NCI-H345 treated with DMSO at 0.1 percent for 48 hours (cell line): ENCODE data around the gene COMP.

Experiments
- DNase-seq: peaks from one replicate; lab custom pipeline; 2025; ENCODE audit not compliant: unreplicated experiment; lab: John Stamatoyannopoulos, UW

COMP gene

DNA sequence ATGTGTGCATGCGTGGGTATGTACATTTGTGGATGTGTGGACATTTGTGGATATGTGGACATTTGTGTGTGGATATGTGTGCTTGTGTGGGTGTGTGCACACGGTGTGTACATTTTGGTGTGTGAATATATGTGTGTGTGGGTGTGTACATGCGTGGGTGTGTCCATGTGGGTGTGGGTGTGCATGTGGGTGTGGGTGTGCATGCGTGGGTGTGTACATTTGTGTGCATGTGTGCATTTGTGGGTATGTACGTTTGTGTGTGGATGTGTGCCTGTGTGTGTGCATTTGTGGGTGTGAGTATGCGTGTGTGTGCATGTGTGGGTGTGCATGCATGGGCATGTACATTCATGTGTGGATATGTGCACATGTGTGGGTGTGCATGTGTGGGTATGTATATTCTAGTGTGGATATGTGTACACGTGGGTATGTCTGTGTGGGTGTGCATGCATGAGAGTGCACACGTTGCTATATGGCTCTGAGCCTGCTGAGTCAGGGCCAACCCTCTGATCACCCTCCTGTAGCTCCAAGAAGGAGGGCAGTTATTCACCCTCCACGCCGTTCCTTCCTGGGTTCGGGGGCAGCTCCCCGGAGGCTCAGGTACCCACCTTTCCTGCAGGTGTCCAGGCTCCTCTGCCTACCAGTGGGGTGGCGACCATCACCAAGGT is 20.3 kb downstream of the COMP start:
- no peak for DNase-seq

DNA sequence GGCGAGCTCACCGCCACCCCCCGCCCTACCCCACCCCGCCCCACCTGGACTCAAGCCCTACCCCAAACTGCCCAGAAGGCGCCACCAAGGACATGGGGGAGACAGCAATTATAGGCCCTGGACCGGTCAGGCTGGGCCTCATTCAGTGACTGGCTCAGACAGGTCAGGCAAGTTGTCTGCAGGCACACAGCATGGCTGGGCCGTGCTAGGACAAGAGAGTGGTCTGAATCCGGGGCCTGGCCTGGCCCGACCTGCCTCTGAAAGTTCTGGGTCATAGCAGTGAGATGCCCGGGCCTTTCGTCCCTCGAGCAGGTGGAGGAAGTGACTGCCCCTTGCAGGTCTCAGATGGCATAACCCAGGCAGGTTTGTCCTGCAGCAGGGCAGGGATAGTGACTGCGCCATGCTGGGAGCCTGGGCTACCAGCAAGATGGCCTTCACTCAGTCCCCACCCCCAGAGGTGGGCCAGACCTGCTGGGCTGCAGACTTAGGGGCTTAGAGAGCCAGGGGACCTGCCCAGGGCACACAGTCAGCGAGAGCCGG is 21.0 kb downstream of the COMP start:
- DNase-seq: no peak

DNA sequence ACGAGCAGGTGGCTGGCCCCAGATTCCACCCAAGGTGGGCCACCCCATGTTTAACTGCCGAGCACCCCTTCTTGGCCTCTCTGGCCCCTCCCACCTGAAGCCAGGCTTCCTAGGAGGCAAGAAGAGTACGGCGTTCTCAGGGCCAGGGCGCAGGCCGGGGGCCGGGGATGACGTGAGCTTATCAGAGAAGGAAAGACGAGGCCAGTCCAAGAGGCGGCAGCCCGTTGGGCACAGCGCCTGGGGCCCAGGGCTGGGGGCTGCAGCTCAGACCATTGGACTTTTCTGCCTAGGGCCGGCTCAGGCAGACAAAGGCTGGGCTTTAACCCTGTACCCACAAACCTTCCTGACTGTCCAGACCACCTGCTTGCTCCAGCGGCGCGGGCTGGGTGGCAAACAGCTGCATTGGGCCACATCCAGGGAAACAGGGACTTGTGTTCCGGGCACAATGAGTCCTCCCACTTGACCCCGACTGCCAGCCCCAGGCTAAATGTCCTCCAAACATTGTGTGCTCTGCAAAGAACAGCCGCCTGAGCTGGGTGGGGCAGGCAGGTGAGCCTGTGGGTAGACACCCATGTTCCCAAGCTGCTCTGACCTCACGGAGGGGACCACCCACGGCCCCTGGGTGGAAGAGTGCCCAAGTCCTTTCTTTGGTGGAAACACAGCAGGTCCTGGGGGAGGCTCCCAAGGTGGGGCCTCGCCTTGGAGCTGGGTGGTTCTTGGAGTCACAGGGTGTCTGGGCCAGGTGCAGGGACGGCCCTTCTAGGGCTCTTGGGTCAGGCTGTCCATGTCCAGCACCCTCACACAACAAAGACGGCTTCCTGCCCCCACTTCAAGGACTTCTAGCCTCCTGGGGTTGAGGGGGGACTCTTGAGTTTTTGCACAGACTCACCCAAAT is 21.9 kb downstream of the COMP start:
- no peak for DNase-seq

DNA sequence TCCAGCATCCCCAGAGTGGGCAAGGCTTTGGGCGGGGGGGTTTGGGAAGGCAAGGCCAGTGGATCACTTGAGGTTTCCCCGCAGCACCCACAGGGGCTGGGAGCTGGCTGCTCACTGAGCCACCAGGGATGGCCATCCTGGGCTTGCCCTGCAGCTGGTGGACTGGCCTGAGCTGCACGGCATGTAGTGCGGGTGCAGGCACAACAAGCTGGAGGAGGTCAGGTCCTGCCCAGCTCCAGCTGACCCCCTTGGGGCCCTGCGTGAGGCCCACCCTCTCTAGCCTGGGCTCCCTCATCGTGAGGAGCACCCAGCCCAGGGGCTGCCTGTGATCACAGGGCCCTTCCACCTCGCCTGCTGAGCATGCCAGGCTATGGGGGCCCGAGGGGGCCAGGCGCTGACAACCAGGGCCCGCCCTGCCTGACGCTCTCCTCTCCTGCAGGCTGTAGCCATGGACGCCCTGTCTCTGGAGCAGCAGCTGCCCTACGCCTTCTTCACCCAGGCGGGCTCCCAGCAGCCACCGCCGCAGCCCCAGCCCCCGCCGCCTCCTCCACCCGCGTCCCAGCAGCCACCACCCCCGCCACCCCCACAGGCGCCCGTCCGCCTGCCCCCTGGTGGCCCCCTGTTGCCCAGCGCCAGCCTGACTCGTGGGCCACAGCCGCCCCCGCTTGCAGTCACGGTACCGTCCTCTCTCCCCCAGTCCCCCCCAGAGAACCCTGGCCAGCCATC is 22.9 kb downstream of the COMP start:
- no peak for DNase-seq

DNA sequence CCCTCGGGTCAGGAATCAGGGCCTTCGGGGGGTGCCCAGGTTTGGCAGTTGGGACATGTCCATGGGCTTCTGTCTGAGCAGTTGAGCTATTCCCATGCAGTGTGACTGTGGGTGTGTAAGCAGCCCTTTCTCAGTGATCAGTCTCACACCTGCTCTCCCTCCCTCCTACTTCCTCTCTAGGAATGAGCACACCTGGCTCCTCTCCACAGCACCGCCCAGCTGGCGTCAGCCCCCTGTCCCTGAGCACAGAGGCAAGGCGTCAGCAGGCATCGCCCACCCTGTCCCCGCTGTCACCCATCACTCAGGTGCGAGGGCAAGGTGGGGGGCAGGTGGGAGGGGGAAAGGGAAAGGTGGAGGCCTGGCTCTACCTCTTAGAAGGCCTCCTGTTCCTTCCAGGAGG is 25.9 kb downstream of the COMP start:
- peak; percentile 12 for DNase-seq

DNA sequence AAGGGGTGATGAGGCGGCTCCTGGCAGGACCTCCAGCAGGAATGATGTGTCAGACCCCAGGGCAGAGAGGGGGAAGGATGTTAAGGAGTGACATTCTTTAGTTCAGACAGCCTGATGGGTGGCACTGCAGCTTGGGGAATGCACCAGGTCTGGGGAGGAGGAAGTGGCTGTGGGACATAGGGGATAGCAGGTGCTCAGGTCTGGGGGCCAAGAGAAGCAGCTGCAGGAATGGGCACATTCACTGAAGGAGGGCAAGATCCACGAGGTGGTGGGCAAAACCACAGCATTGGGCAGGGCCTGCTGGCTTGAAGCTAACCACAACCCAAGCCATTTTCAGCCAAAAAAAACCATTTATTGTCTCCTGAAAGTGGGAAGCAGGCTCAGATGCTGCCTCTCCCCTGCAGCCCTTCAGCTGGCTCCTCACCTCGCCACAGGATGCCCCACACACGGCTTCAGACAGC is 26.5 kb downstream of the COMP start:
- DNase-seq: no peak

DNA sequence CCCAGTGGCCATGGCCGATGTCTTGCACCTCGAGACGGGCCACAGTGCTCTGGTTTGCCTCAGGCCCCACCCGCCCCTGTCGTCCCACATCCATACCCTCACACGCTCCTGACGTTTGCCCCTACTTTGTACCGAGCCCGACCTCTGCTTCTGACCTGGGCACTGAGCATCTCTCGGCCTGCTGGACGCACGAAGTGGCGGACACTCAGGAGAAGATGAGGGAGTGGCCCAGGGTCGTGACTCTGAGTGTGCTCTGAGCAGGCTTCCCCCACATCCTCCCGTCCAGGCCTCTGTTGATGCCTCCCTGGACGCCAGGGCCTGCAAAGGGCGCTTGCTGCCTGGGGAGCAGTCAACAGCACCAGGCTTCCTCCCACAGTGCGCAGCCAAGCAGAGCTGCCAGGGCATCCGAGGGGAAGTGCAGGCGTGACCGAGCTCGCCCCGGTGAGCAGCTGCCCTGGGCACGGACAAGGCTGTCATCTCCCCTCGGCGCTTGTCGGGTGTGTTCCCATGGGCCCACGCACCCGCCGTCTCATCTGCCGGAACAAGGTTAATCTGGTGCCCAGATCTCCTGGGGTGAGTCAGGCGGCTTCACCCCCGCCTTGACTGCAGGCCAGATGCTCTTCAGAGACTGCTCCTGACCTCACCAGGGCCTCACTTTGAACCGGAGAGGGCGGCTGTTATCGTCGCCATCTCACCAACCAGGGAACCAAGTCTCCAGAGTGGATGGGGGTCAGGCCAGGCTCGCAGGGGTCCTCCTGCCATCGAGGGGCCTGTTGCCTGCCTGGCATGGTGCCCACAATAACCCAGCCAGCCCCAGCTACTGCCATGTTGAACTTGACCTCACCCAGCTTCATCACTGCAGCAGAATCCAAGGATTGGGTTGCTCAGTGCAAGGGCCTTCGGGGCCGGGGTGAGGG is 27.2 kb downstream of the COMP start:
- no peak for DNase-seq

DNA sequence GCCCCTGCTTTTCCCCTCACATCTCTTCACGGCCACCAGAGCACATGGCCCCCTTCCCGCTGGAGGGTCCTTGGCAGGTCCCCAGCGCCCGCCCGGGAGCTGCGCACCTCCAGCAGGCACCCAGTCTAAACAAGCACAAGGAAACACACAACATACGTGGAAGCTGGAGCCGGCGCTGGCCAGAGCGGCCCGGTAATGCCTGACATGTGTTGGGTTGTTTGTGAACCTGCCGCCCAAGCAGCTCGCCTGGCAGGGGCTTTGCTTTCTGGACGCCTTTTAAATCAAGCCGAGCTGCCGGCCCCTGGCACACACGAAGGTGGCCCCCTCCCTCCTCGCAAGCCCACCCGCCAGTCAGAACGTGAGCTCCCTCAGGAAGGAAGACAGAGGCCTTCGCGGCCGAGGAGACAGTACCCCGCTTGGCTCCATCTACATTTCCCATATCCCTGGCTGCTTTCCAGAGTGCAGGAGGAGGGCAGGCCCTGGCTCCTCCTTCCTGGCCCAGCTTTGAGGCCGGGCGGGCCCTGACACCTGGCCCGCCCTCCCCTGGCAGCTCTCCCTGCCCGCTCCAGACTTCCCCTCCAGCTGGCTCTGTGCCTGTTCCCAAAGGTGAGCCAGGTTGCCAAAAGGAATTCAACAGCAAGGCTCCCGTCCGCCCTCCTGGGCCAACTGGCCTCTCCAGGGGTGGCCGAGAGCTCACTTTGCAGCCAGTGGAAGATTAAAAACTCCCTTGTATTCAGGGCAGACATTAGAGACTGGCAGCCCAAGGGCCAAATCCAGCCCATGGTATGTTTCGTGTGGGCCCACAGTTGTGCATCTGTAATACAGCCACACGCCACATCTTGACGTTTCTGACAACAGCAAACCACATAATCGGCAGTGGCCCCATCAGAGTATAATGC is 28.7 kb downstream of the COMP start:
- DNase-seq: peak; percentile 60

DNA sequence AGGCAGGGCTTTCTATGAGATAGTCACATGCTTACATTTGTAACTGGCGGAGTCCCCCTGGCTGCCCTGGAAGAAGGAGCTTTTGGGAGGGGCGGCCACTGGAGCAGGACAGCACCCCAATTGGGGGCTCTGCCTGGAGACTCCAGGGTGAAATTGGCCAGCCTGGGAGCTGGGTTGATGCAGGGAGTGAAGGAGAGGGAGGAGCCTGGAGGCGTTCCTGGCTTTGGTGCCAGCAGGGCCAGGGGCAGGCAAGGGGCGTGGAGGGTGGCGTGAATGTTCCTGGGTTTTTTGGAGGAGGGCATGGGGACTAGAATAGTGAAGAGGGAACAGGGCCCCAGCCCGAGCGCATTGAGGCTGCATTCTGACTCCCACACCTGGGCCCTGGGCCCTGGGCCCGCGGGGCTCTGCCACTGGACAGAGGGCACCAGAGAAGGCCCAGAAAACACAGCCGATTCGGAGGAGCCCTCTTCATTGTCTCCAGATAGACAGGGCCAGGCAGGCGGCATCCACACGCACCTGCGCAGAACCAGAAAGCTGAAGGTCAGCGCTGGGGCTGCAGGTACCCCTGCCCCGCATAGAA is 29.5 kb downstream of the COMP start:
- no peak for DNase-seq

DNA sequence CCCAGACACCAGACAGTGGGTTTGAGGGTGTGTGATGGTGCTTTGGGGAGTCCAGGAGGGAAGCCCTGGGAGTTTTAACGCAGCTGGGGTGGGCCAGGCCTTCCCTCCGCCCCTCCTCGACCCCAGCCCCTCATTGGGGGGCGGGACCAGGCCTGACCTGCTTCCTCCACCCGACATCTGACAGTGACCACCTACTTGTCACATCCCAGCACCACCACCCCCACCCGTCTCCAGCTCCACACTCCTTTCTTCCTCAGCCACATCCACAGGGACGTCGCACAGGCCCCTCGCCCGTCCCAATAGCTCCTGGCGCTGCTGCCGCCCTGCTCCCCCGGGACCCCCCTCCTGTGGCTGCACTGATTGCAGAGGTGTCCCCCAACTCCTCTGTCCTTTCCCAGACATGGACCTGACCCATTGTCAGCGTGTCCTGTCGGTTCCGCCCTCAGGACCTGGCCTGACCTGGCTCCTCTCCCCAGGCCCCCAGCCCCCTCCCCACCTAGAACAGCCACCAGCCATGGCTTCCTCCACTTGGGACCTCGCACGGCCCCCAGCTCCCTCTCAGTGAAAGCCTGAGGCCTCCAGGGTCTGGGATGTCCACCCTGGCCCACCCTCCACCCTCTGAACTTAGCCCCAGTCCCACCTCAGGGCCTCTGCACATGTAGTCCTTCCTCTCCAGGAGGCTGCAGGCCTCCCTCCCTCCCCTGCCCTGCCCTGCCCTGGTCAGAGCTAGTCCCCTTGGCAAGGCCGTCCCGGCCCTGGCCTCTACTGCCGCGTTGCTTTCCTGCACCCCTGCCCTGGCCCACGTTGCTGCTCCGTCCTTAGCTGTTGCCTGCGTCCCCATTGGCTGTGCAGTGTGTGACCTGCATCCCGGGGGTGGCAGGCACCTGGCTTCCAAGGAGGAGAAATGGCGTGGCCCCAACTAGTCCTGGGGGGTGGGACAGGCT is 30.4 kb downstream of the COMP start:
- no peak for DNase-seq

DNA sequence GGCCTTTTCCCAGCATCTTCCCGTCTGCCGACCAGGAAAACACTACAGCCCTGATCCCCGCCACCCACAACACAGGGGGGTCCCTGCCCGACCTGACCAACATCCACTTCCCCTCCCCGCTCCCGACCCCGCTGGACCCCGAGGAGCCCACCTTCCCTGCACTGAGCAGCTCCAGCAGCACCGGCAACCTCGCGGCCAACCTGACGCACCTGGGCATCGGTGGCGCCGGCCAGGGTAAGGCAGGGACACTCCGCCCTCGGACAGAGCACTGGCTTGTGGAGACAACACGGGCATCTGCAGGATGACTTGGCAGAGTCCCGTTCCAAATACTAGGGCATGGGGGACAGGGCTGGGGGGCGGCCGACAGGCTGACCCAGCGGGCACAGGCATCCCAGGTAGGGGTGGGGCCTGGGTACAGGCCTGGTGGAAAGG is 31.1 kb downstream of the COMP start:
- no peak for DNase-seq

DNA sequence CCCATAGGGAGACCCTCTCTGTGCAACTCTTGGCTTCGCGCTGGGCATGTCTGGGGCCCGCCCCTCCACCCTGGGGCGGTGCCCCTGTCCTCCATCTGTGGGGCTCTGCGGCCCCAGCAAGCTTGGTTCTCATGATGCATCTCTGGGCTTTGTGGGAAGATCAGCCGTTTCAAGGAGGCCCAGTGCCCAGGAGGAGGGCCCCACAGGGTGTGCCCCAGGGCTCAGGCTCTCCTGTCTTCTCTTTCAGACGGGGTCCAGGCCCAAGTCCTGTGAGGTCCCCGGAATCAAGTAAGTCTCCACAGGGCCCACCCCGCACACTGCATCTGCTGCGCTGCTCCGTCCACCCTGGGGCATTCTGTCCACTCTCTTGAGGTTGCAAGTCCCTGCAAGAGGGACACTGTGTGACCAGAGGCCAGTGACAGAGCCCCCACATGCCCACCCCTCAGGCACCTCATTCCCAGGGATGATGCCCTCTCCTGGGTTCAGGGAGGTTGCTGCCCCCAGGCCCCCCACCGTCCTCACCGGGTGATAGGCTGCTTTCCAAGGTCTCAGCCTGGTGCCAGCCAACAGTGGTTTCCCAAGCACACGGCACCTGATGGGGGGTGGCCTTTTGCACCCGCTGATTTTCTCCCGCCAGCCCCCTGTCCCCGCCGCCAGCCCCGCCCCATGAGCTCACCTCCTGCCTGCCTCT is 31.7 kb downstream of the COMP start:
- DNase-seq: no peak

DNA sequence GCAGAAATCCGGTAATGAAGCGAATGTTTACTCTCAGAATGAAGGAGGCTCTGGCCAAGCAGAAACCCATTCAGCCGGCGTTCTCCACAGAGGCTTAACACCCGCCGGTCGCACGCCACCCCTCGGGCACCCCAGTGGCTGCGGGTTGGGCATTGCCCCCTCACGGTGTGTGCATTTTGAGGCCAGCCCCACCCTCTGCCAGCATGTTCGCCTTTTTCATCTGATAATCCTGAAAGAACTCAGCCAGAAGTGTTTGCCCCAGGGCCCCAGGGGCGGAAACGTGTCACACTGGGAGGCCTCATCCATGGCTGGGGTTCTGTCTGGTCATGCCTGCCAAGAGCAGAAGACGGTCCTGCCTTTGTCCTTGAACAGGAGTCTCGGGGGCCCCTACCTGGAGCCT is 34.2 kb downstream of the COMP start:
- DNase-seq: peak; percentile 76

DNA sequence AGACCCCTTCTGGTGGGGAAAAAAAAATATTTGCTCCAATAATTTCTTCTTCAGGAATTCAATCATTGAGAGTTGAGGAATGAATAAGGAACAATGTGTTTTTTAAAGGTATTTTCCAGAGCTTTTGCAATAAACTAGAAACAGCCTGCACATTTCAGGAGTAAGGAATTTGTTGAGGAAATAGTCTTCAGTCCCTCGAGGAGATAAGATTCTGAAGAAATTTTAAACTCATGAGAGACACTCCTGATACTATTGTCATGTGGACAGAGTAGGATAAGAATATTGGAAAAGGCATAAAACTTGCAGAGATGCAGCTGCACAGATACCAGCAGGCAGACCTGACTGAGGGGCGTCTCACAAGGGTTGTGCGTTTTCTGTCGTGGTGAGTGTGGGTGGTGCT is 36.6 kb downstream of the COMP start:
- DNase-seq: no peak

DNA sequence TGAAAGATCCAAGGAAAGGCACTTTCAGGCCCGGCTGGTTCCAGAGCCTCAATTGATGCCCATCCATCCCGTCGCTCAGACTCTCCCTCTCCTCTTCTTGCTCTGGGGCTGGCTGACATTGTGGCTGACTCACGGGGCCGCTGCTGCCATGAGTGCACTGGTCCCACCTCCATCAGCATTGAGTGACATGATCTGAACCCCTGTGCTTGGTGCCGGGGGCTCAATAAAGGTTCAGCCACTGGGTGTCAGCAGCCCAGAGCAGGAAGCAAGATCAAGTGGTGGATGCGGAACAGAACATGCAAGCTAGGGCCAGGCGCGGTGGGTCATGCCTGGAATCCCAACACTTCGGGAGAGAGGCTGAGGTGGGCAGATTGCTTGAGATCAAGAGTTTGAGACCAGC is 39.5 kb downstream of the COMP start:
- no peak for DNase-seq

DNA sequence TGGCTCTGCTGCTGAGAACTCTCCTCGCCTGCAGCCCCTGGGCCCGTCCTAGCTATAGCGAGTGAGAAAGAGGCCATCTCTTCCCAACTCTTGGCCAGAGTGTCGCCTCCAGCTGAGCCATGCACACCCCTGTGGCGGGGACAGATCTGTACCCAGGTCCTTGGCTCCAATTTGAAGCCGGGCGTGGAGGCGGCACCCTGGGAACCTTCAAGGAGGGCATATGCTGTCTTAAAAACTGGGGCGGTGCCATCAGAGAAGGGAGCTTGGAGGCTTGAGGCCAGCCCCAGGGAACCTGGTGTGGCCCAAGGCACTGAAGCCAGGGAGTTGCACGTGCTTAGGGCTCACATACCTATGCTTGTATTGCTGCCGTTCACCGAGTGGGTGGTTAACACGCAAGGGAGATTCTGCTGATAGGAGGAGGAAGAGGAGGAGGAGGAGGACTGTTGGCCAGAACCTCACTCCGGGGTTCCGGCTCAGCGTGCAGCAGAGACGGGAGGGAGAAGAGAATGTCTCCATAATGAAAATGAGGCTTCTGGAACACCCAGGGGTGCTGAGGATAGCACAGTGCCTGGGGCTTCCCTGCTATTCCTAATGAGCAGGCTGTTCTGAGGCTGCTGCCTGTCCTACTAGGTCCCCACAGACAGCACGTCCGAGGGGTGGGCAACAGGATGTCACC is 40.7 kb downstream of the COMP start:
- DNase-seq: no peak
